AG08395 (cell line): ENCODE data around the gene TTC39B.

Source experiments
- DNase-seq: peaks from one replicate; pipeline ENCODE4 v3.0.0; 2012; ENCODE audit warnings: mixed read lengths, low spot score

TTC39B gene

DNA sequence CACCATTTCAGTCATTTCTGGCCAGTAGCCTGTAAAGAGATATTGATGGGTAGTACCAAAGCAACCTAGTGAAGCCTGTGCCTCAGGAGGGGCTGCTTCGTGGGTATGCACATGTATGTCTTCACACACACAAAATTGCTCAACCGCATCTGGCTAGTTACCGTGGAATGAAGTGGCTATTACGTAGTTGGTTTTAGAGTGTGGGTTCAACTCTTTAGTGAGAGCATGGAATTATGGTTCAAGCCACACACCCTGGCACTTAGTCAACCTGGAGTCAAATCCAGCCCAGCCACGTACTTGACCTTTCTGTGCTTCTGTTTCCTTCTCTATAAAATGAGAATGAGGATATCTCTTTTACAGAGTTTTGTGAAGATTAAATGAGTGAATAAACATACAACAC lies 174.9 kb downstream of the TTC39B start:
- DNase-seq, result no peak

DNA sequence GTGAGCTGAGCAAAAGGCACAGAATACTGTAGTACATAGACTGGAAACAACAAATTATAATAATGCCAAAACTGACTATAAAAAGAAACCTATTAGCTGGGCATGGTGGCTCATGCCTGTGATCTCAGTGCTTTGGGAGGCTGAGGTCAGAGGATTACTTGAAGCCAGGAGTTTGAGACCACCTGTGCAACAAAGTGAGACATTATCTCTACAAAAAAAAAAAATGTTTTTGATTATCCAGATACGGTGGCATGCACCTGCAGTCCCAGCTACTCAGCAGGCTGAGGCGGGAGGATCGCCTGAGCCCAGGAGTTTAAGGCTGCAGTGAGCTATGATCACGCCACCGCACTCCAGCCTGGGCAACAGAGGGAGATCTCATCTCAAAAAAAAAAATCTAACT lies 175.9 kb downstream of the TTC39B start:
- no peak for DNase-seq

DNA sequence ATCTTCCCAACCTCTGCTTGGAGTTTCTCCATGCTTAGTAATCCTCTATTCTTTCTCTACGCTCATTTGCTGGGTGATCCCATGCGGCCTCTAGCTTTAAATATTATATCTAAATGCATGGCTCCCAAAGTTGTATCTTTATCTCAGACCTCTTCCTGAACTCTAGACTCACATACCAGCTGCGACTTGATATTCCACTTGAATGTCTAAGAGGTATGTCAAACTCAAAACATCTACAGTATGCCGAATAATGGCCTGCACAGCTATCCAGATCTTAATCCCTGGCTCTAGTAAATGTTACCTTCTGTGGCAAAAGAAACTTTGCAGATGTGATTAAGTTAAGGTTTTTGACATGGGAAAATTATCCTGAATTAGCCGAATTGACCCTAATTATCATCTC lies 179.2 kb downstream of the TTC39B start:
- no peak for DNase-seq

DNA sequence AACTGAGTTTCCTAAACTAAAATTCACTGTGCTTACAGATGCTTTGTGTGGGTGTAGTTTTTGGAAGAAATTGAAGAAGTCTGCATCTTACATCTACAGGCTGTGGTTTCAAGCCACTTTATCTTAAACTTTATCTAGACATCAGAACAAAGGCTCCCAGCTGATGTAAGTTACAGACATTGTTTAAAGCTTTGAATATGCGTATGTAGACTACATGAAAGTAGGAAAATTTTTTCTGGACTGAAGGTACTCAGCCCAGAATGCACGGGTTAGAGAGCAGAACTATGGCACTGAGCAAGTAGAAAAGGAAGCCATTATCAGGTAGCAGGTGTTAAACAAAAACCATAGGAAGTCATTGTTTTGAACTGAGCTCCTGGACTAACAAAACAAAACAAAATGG lies 185.4 kb downstream of the TTC39B start:
- DNase-seq, result no peak

DNA sequence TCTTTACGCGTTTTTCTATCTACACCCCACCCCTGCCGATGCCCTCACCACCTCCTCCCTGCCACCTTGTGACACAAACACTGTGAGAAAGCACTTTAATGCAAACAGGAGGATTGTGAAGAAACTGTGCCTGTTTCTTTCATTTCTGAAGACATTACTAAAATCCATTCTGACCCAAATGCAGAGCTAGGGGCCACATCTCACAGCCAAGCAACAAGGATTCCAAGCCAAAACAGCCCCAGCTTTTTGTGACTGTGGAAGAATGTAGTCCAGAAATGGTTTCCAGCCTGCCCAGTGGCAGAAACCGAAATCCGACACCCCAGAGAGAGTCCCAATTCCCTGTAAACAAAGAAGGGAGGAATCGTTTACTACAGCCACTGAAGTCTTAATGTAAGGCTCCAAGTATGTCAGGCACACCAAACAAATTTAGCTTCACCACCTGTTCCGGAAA lies 190.9 kb downstream of the TTC39B start:
- no peak for DNase-seq

DNA sequence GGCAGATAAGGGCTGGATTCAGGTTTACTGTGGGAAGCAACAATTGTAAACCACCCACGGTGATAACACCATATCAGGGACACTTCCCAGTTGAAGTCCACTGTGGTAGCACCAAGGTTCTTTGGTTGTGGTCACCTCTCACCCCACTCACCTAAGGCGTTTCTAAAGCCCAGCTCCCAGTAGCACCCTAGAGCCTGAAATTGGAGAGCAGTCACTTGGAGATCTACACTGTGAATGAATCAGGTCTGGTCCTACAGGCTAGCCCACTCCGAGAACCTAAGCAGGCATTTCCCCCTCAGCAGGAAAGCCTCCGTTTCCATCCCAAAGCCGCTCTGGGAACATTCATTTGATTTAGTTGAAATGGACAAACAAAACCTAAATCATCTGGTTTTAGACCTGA lies 191.3 kb downstream of the TTC39B start:
- DNase-seq, result no peak

DNA sequence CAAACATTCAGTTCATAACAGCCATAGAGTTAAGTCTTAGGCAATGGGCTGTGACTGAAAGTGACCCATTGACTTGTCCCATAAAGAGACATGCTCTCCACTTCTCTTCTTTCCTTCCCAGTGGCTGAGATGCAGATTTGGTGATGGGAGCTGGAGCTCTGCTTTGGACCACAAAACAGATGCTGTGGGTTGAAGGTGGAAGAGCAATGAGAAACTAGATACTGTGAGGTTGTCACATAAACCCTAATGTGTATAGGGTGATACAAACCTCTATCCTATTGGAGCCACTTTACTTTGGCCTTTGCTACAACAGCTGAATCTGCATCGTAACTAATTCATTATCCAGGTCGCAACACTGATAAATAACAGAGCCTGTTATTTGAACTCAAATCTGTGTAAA lies 192.0 kb downstream of the TTC39B start:
- DNase-seq, result no peak
